CD4-positive, alpha-beta T cell treated with Interleukin-6 for 4 hours (primary cell): ENCODE results near the gene FHOD3.

Experiments
- DNase-seq: peaks from one replicate; pipeline ENCODE4 v3.0.0-alpha.2; 2020; ENCODE audit warnings: mixed read lengths

The FHOD3 gene

GRCh38 chr18:36297417-36298125 lies at the start of gene FHOD3:
Gene FHOD3 (plus strand): TSS chr18:36297713. CDS start chr18:36297836, 123 bp downstream.
- DNase-seq = no peak

DNA sequence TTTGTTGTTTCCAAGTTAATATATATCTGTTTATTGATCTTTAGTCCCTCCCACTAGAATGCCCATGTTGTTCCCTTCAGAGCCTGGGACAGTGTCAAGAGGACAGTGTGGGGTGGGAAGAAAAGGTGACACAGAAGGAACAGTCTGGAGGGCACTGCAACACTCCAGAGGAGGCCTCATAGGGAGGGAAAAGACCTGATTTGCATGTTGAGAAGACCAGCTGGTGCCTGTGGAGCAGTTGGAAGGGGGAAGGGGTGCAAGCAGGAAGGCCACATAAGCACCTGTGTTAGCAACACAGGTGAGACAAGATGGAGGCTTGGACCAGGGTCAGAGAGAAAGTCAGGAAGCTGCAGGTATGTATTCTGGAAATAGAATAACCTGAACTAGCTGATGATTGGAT lies 48.1 kb upstream of the FHOD3 start:
- no peak for DNase-seq

DNA sequence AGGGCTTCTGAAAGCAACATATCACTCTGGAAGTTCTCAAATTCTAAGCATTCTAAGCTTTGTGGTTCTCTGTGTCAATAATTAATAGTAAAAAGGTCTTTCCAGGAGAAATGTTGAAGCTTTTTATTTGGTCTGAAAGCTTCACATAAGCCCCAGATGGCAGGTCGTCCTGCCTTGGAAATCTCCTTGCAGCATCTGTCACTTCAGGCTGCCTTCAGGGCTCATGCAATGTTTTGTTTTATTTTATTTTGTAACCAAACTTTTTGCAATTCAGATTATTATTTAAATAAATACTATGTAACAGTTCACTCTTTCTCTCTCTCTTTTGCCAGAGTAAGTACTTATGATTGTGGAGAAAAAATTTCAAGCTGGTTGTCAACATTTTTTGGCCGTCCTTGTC lies 46.7 kb upstream of the FHOD3 start:
- DNase-seq = no peak

DNA sequence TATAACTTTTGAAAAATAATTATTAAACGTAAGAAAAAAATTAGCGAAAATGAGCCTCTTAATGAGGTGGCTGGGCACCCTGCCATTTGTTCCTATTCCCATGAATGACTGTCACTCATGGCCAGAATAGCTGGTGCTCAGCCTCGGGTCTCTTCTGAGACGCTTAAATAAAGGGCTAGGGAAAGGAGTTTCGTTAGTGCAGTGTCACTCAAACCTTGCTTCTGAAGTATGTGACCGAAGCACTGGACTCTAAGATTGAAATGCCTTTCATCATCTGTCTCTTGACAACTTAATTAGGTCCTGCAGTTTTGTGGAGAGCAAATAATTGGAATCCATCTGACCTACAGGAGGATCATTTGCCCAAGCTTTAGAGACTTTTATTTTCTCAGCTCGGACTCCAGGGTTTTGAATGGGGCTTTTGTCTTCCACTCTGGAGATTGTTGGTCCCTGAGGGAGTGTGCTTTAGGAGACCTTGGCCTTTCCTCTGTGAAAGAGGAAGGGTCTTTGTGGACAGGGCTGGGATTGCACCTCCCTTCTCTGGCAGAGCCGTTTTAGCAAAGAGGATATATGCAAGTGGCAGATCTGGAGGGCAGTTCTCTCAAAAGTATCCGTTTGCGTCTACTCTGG lies 42.3 kb upstream of the FHOD3 start:
- no peak for DNase-seq

DNA sequence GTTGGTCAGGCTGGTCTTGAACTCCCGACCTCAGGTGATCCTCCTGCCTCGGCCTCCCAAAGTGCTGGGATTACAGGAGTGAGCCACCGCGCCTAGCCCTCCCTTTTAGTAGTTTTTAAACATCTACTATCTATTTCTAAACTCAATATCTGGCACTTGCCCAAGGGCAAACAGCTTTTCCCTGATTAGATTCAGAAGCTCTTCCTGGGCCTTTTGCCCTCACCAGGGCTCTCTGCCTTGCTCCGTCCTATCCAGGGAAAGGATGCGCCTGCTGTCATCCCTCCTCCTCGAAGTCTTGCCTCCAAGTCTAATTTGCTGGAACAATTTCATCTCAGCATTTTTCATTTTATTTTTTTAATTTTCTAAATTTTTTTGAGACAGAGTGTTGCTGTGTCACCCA lies 41.4 kb upstream of the FHOD3 start:
- no peak for DNase-seq

- DNase-seq = no peak
Measured at GRCh38 chr18:36262971-36263370, 34.5 kb upstream of the FHOD3 start.

- no peak for DNase-seq
Measured at GRCh38 chr18:36264283-36264682, 33.2 kb upstream of the FHOD3 start.

DNA sequence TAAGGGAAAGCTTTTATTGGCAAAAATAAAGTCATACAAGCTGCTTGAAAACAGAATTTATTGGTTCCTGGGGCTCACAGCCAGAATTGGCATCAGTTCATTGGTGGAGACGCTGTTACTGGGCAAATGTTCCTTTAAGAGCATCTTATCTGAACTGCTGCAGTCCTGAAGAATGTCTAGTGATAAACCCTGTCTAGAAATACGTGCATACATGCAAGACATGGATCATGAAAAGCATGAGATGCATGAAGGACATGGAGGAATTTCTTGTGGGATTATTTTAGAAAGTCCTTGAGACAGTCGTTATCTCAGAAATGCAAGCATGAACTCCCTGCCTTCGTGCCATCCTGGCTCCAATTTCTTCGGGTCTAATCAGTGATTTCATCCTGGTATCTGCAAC lies 32.5 kb upstream of the FHOD3 start:
- DNase-seq = no peak

- no peak for DNase-seq
Measured at GRCh38 chr18:36269157-36269556, 28.4 kb upstream of the FHOD3 start.

DNA sequence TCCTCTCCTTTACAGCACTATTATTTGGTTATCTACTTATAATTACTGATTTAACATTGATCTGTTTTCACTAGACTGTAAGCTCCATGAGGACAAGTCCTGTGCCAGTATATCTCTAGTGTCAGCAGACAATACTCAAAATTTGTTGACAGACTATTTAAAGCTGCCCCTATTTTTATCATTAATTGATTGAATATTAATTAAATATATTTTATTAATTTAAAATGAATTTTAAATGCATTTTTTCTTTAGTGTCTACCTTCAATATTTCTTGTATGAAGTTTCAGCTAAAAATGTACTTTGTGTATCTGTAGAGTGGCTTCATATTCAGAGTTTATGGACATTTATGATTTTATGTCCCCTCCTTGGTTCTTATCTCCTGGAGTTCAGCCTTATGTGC lies 26.4 kb upstream of the FHOD3 start:
- DNase-seq = no peak

DNA sequence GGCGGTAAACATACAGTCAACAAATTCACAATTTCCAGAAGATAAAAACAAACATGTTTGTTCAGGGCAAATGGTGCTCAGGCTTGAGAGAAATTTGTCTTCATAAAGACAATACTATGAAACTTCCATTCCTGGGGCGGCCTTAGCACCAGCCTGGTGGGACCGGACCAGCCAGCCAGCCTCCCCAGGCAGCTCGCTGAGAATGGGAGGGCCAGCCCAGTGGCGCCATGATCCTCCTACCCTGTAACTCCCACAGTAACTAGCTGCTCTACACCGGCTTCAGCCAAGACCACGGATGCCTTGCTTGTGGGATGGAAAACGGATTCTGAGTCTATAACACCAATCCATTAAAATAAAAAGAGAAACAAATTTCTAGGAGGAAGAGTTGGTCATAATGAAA lies 24.2 kb upstream of the FHOD3 start:
- DNase-seq = no peak

DNA sequence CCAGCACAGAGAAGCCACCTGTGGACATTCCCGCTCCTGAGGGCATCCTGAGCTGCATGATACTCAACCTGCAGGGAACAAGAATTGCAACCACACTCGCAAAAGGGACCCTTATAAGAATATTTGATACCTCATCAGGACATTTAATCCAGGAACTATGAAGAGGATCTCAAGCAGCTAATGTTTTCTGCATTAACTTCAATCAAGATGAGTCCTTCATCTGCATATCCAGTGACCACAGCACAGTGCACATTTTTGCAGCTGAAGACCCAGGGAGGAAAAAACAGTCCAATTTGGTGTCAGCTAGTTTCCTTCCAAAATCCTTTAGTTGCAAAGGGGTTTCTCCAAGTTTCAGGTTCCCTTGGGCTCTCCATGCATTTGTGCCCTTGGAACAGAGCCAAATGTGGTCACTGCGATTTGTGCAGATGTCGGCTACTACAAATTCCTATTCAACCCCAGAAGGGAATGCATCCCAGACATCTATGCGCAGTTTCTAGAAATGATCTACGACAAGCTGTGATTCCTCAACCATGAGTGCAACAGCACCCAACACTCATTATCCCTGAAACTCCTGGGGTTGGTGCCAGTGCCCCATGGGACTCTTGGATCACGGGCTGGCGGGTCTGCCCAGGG lies 23.3 kb upstream of the FHOD3 start:
- DNase-seq = no peak

DNA sequence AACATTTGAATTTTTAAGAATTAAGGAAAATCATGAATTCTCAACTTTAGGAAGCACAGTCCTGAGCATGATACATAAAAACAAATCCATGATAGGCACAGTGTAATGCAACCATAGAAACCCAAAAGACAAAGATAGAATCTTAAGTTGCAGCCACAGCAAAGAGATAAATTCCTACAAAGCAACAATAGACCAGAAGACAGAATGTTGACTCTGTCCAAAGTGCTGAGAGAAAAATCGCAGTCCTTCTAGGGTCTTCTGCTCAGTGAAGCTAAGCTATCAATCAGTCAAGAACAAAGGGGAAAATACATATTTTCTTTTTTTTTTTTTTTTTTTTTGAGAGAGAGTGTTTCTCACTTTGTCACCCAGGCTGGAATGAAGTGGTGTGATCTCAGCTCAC lies 22.0 kb upstream of the FHOD3 start:
- DNase-seq = no peak

GRCh38 chr18:36279001-36279400 lies 18.5 kb upstream of the FHOD3 start:
- DNase-seq = no peak

- DNase-seq = no peak
Measured at GRCh38 chr18:36281936-36282335, 15.6 kb upstream of the FHOD3 start.

DNA sequence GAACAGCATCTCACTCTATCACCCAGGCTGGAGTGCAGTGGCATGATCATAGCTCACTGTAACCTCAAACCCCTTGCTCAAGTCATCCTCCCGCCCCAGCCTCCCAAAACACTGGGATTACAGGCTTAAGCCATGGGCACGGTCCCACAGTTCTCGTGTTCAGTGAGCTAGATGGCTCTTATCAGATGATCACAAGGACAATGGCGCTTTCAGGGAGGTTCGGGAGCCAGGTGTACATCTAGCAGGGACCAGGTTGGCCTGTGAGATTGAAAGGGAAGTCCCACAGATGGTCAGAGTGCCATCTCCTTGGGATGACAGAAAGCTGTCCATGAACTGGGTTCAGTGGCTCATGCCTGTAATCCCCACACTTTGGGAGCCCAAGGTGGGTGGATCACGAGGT lies 14.1 kb upstream of the FHOD3 start:
- no peak for DNase-seq

DNA sequence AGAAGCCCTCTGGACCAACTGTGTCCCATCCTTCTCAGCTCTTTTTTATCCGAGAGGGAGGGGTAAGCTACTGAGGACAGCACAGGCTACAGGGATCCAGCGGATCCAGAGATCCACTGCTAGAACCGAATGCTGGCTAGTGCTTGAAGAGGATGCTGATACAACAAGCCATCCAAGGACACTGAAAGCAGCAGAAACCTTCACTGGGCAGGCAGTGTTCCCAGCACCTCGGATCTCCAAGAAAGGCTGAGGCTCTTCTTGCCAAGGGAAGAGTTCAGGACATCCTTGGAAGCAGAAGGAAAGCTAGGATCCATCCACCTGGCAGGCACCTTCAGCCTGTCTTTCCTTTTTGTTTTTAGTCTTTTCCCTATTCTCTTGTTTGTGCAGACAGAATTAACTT lies 13.2 kb upstream of the FHOD3 start:
- DNase-seq = no peak

GRCh38 chr18:36284671-36285295 lies 12.7 kb upstream of the FHOD3 start:
- peak; percentile 61 for DNase-seq

- no peak for DNase-seq
Measured at GRCh38 chr18:36287653-36288052, 9.9 kb upstream of the FHOD3 start.

DNA sequence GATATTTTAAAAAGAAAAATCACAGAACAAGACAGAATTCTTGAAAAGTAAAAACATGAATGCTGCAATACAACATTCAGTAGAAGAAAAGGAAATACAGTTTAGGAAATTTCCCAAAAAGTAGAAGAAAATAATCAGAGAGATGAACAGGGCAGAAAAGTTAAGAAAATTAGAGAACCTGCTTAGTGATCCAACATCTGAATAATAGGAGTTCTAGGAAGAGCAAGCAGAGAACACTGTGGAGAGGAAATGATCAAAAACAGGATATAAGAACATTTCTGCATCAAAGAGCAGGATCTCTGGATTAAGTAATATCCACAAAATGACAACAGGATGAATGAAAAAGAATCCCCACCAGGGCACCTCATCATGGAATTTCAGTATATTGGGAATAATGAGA lies 8.8 kb upstream of the FHOD3 start:
- DNase-seq = no peak

- no peak for DNase-seq
Measured at GRCh38 chr18:36294031-36294430, 3.5 kb upstream of the FHOD3 start.

DNA sequence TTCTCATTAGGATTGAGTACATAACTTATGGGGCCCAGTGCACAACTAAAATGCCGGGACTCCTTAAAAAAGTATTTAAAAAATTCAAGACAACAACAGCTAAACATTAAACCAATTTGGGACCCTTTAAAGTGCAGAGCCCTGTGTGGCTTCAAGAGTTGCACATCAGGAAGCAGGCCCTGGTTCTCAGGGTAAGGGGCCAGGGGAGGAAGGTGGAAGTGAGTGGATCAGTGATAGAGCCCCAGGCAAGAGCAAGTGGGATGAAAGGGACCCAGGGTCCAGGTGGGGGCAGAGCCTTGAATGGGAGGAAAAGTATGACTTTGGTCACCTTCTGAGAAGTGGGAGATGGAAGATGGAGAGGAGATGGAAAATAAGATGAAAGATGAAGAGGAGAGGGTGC lies 2.3 kb upstream of the FHOD3 start:
- no peak for DNase-seq

- no peak for DNase-seq
Measured at GRCh38 chr18:36295880-36296301, 1.6 kb upstream of the FHOD3 start.
